GM10248 (cell line): Measurements from ENCODE around the gene OR4X2.

Experiments used
- CTCF ChIA-PET: fragments of 300-600 bp; sonication (Branson Sonifier 250); formaldehyde crosslinking; extraction: SDS; loops from one replicate; lab custom pipeline; 2021; ENCODE audit warnings: antibody characterized with exemption; lab: Yijun Ruan, JAX
- POLR2A ChIA-PET: fragments of 350-650 bp; sonication (Branson Sonifier 250); formaldehyde crosslinking; extraction: SDS; loops from one replicate; lab custom pipeline; 2020; ENCODE audit warnings: antibody characterized with exemption; lab: Yijun Ruan, JAX
- DNase-seq: peaks from one replicate; pipeline ENCODE4 v3.0.0; 2012; ENCODE audit errors: extremely low spot score
- TF ChIP-seq, protein P1 (sequence below): IDR thresholded peaks from 2 replicates; pipeline ENCODE4 v1.5.1; 2012; ENCODE audit warnings: mild to moderate bottlenecking, low read depth; ENCODE audit errors: extremely low read depth, missing control alignments, control extremely low read depth

Gene OR4X2

GRCh38 chr11:48242501-48242900, 2.4 kb upstream of the OR4X2 start:
- ChIA-PET CTCF (no interaction called here), POLR2A (no interaction called here)
- TF ChIP-seq, protein P1, sequence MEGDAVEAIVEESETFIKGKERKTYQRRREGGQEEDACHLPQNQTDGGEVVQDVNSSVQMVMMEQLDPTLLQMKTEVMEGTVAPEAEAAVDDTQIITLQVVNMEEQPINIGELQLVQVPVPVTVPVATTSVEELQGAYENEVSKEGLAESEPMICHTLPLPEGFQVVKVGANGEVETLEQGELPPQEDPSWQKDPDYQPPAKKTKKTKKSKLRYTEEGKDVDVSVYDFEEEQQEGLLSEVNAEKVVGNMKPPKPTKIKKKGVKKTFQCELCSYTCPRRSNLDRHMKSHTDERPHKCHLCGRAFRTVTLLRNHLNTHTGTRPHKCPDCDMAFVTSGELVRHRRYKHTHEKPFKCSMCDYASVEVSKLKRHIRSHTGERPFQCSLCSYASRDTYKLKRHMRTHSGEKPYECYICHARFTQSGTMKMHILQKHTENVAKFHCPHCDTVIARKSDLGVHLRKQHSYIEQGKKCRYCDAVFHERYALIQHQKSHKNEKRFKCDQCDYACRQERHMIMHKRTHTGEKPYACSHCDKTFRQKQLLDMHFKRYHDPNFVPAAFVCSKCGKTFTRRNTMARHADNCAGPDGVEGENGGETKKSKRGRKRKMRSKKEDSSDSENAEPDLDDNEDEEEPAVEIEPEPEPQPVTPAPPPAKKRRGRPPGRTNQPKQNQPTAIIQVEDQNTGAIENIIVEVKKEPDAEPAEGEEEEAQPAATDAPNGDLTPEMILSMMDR = no peak
- no peak for DNase-seq

DNA sequence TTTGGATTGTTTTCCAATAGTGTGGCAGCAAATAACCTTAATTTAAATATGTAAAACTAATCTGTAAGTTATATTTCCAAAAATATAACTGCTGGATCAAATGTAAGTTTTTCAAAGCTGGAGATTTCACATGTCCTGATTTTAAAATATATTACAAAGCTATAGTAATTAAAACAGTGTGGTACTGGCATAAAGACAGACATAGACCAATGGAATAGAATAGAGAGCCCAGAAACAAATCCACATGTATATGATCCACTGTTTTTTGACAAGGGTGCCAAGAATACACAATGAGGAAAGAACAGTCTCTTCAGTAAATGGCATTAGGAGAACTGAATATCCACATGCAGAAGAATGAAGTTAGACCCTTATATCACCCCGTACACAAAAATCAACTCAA, 4.0 kb downstream of the OR4X2 start:
- ChIA-PET POLR2A (no interaction called here), CTCF (no interaction called here)
- no peak for DNase-seq
- TF ChIP-seq, protein P1 = no peak

DNA sequence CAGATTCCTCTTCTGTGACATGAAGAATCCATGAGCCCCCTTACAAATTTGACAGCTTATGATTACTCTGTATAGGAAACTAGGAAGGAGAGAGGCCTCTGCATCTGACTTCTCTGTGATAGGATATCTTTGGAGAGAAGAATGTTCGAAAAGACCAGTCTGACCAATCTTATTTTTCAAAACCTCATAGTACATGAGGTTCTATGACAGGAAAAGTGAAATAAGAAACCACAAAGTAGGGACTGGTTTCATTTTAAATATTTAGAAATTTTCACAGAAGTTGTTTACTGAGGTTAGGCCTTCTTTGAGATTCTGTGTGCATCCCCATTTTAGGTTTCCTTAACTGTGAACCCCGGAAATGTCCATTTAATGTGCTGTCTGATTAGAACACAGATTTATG, 16.7 kb downstream of the OR4X2 start:
- no peak for DNase-seq
- TF ChIP-seq, protein P1 = no peak
- ChIA-PET POLR2A (no interaction called here), CTCF (no interaction called here)

DNA sequence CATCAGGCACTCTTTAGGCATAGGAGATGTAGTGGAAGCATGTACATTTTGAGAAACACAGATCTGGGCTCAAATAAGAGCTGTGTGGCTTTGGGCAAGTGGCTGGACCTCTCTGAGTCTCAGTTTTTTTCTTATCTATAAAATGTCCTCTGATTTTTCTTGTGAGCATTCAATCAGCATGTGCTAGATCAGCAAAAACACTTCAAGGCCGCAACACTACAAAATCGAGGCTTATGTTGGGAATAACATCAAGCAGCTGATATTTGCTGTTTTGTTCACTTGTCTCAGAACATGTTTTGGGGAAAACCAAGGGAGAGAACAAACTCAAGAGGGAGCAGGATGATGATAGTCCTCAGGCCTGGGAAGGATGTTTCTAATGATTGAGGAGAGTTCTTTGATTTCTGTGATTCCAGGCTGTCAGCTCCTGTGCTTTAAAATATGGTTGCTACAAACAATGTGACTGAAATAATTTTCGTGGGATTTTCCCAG, 18.6 kb downstream of the OR4X2 start, which contains the start of gene OR4X1:
Gene OR4X1 (plus strand): TSS at position 439 of the 489 bp plus-strand sequence. CDS start 0 bp downstream, at position 439.
- ChIA-PET POLR2A (no interaction called here), CTCF (interaction anchor here (1.5 kb wide), 1 partner anchor 45 kb away, joined by 3 read pairs; no protein-coding TSS in a partner anchor)
- no peak for DNase-seq
- TF ChIP-seq, protein P1 = no peak

GRCh38 chr11:48270621-48271020, 25.7 kb downstream of the OR4X2 start:
- ChIA-PET CTCF (no interaction called here), POLR2A (no interaction called here)
- no peak for DNase-seq
- TF ChIP-seq, protein P1 = no peak

- TF ChIP-seq, protein P1 = no peak
- CTCF ChIA-PET = interaction anchor here (0.6 to 0.8 kb wide), 2 partner anchors 10 to 111 kb away, joined by 3 read pairs; no protein-coding TSS in a partner anchor
- POLR2A ChIA-PET = no interaction called here
- no peak for DNase-seq
Observed at GRCh38 chr11:48272606-48273005, 27.7 kb downstream of the OR4X2 start.
